ENCODE results near the gene FCHSD2. TPM values are rescaled to one million over a fixed set of nuclear protein-coding genes. Genes with fewer than 3 reads are reported as not detected.
A peak's percentile ranks its signal among the peaks of the same experiment; 100 is the strongest.

Gene FCHSD2
- total RNA-seq, 1 donor from 2014 or later: 16.3 TPM

DNA sequence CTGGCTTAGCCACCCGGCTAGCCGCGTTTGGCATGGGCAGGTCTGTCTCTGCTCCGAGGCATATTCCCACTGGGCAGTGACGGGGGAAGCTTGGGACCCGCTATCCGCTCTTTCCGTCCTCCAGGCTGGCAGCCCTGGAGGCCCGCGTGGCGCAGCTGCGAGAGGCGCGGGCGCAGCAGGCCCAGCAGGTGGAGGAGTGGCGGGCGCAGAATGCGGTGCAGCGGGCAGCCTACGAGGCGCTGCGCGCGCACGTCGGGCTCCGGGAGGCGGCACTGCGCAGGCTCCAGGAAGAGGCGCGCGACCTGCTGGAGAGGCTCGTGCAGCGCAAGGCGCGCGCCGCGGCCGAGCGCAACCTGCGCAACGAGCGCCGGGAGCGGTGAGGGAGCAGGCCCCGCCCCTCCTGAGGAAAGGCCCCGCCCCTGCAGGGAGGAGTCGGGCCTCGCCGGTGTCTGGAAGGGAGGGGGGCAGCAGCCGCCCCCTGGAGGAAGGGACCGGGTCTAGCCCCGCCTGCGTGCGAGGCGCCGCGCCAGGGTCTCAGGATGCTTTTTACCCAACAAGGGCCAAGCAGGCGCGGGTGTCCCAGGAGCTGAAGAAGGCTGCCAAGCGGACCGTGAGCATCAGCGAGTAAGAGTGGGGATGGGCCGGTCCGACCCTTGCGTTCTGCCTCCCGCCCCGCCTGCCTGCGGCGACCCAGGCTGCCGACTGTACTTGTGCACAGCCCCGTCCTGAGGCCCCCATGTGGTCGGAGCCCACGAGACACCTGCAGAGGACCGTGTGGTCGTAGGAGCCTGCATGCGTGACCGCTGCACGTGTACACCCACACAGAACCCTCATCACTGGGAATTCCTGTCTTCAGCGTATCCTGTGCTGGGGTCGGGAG lies 320.0 kb downstream of the FCHSD2 start:
- Histone ChIP-seq H3K36me3 (peaks cover 14 to 17% of the 10 kb centered on the region in 2 donors), H3K27ac (peak overlapping the region; percentile 75 to 78), H3K27me3 (no peaks in the 10 kb centered on the region), H3K4me1 (peaks cover 6 to 8% of the 10 kb centered on the region in 2 donors), H3K9me3 (no peaks in the 10 kb centered on the region), H3K4me3 (peak overlapping the region; percentile 65 to 67)
- intact Hi-C loops (cut with DNase I): loop anchor here (2.0 kb wide), 1 partner anchor 357 kb away; no protein-coding TSS in a partner anchor
- DNase-seq (ENCODE audit: low spot score in 2 of 2): peak in 1 of 2 donors; percentile 93
- TF ChIP-seq, protein P1, sequence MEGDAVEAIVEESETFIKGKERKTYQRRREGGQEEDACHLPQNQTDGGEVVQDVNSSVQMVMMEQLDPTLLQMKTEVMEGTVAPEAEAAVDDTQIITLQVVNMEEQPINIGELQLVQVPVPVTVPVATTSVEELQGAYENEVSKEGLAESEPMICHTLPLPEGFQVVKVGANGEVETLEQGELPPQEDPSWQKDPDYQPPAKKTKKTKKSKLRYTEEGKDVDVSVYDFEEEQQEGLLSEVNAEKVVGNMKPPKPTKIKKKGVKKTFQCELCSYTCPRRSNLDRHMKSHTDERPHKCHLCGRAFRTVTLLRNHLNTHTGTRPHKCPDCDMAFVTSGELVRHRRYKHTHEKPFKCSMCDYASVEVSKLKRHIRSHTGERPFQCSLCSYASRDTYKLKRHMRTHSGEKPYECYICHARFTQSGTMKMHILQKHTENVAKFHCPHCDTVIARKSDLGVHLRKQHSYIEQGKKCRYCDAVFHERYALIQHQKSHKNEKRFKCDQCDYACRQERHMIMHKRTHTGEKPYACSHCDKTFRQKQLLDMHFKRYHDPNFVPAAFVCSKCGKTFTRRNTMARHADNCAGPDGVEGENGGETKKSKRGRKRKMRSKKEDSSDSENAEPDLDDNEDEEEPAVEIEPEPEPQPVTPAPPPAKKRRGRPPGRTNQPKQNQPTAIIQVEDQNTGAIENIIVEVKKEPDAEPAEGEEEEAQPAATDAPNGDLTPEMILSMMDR (IDR thresholded peaks at IDR 0.05): peak; percentile 15 to 50 (median 37)

DNA sequence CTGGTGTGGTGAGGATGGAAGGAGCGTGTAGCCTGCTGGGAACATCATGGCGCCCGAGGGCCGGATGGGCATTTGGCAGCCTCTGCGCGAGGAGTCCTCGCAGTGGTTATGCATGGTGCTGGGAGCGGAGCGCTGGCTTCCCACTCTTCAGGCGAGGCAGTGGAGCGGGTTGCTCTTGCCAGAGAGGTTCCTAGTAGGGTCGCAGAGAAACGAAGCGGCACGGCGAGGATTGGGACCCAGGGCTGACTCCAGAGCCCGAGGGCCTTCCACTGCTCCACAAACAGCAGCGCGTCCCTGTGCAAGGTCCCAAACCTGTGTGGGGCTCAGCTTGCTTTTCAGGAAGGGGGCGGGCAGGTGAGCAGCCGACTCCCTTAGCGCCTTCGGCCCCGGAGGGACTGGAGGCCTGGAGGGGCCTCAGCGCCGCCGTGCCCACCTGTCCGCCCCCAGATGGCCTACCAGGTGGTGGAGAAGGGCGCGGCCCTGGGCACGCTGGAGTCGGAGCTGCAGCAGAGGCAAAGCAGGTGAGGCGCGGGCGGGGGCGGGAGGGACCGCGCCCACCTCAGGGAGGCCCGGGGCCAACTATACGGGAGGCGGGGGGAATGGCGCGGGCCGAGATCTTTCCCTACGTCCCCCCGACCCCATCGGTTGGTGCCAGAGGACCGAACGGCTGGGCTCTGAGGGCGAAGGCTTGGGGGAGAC lies 320.7 kb downstream of the FCHSD2 start:
- Histone ChIP-seq H3K27me3 (no peaks in the 10 kb centered on the region), H3K4me1 (peaks cover 6 to 8% of the 10 kb centered on the region in 2 donors), H3K36me3 (peaks cover 14 to 17% of the 10 kb centered on the region in 2 donors), H3K4me3 (peak overlapping the region; percentile 65 to 67), H3K27ac (peak overlapping the region; percentile 75 to 78), H3K9me3 (no peaks in the 10 kb centered on the region)
- no peak for DNase-seq (ENCODE audit: low spot score in 2 of 2)
- intact Hi-C loops (cut with DNase I): no loop called here
- TF ChIP-seq, protein P1 (IDR thresholded peaks at IDR 0.05): no peak

- intact Hi-C loops (cut with DNase I): no loop called here
- TF ChIP-seq, protein P1 (IDR thresholded peaks at IDR 0.05): no peak
- Histone ChIP-seq H3K4me1 (peaks cover 6 to 14% of the 10 kb centered on the region in 2 donors), H3K27ac (no peak overlapping the region), H3K27me3 (no peaks in the 10 kb centered on the region), H3K36me3 (peaks cover 14 to 17% of the 10 kb centered on the region in 2 donors), H3K9me3 (no peaks in the 10 kb centered on the region), H3K4me3 (no peak overlapping the region)
- no peak for DNase-seq (ENCODE audit: low spot score in 2 of 2)
These were observed 321.5 kb downstream of the FCHSD2 start for GRCh38 chr11:72820439-72821139.

DNA sequence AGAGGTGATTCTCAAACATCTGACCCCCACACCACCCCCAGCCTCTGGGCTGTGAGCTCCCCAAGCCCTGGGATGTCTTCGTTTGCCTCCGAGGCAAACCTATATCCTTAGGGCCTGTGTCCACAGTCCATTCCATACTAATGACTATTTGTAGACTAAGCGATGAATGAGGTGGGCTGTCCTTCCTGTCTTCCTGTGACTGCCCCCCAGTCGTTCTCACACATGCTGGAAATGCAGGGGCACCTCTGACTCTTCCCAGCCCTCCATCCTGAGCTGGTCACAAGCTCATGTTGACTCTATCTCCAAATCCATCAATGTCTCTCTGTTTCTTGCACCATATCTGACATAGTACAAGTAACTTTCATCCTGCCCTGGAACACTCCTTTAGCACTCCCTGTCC lies 323.1 kb downstream of the FCHSD2 start:
- Histone ChIP-seq H3K27ac (no peak overlapping the region), H3K27me3 (no peaks in the 10 kb centered on the region), H3K9me3 (no peaks in the 10 kb centered on the region), H3K4me3 (no peak overlapping the region), H3K36me3 (peaks cover 14 to 17% of the 10 kb centered on the region in 2 donors), H3K4me1 (peaks cover 9 to 19% of the 10 kb centered on the region in 2 donors)
- TF ChIP-seq, protein P1 (IDR thresholded peaks at IDR 0.05): no peak
- no peak for DNase-seq (ENCODE audit: low spot score in 2 of 2)
- intact Hi-C loops (cut with DNase I): no loop called here

DNA sequence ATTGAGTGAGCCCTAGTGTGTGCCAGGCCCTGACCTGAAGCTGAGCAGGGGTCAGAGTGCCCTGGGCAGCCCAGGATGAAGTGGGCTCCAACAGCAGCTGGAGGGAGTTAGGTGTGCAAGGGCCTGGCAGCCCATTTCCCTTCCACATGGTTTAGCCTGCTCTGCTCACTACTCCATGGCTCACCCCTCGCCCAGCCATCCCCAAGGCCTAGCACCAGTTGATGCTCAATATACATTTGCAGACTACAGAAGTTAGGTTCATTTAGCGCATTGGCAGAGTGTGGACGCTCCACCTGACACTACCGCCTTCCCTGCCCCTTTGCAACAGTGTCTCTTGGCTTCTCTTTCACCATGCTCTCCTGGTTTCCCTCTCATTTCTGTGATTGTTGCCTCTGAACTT lies 324.2 kb downstream of the FCHSD2 start:
- H3K36me3 ChIP-seq: peaks cover 14 to 17% of the 10 kb centered on the region in 2 donors
- H3K27ac ChIP-seq: no peak overlapping the region
- DNase-seq (ENCODE audit: low spot score in 2 of 2): no peak
- intact Hi-C loops (cut with DNase I): no loop called here
- no peak overlapping the region for H3K4me3 ChIP-seq
- H3K27me3 ChIP-seq: no peaks in the 10 kb centered on the region
- peaks cover 9 to 24% of the 10 kb centered on the region in 2 donors for H3K4me1 ChIP-seq
- H3K9me3 ChIP-seq: no peaks in the 10 kb centered on the region
- TF ChIP-seq, protein P1 (IDR thresholded peaks at IDR 0.05): no peak
